Hematopoietic multipotent progenitor cell treated with erythropoietin and hydrocortisone succinate and interleukin-3 and kit ligand, for 4 days (in vitro differentiated cells): ENCODE data around the gene AQP12A.
"Not testable (repeated sequence)": the region's sequence is repeated elsewhere in the genome, so short reads cannot be mapped to it uniquely, and the experiment has no call there.

ENCODE experiments used
- DNase-seq: peaks from one replicate; pipeline ENCODE4 v3.0.0-alpha.2; 2015

AQP12A gene

DNA sequence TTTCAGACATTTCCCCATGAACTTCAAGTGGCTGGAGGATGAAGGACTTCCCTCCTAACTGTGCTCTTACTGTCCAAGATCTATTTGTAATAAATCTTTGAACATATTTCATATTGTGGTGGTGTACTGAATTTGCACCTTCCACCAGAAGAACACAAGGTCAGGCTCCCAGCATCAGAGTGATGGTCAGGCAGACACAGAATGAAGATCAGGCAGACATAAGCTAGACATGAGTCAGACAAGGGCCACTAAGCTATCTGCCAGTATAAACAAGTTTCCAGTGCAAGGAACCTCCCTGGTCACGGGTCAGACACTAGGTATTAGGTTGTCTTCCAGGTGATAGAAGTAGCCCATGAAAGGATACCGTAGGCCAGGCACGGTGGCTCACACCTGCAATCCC lies 29.0 kb upstream of the AQP12A start:
- DNase-seq = no peak

- no peak for DNase-seq
Measured at GRCh38 chr2:240663546-240664190, 28.0 kb upstream of the AQP12A start.

DNA sequence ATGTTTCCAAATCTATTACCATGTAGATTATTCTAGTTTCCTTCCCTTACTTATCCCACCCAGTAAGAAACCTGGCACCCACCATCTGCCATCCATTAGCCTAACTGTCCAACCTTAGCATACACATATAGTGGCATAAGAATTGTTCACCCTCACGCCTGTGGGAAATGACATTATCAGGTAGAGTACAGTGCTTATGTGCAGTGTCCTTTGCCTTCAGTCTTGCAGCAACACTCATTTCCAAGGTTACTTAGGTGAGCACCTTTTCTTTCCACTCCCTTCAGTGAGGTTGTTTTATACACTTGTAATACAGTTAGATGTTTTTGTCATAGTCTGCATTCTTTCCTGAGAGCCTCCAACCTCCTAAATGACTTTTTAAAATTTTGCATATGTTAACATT lies 27.0 kb upstream of the AQP12A start:
- no peak for DNase-seq

DNA sequence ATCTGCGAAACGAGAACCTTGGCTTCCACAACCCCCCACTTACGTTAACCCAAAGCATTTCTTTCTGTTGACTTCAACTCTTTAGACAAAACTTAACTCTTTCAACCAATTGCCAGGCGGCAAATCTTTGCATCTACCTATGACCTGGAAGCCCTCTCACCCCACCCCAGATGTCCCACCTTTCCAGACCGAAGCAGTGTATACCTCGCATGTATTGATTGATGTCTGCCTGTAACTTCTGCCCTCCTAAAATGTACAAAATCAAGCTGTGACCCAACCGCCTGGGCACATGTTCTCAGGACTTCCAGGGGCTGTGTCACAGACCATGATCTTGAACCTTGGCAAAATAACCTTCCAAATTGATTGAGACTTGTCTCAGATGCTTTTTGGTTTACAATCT lies 21.3 kb upstream of the AQP12A start:
- no peak for DNase-seq

- DNase-seq = no peak
Measured at GRCh38 chr2:240670950-240671349, 20.7 kb upstream of the AQP12A start.

DNA sequence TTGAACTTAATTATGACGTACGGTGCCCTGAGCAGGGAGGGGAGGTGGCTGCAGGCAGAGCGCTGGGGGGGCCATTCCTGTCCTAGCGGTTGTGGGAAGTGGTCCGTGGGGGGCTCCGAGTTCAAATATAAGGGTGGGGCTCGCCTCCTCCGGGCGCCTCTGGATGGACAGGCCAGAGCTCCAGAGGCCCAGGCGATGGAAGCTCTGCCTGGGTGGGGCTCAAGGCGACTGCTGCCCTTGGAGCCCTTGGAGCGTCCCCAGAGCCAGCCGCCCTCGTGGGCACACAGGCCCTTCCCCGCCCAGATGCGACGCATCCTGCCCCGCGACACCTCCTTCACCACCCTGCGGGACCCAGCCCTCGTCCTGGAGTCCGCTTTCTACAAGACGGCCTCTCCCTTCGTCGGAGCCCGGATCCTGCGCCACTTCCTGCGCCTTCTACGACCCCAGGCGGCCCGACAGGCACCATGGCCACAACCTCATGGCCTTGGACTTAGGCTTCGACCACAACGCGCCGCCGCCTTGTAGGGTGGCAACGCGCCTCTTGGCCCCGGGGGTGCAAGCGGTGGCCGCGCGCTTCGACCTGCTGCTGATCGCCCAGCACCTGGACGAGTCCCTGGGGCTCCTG lies 19.5 kb upstream of the AQP12A start:
- no peak for DNase-seq

- DNase-seq = no peak
Measured at GRCh38 chr2:240672701-240673190, 18.9 kb upstream of the AQP12A start.

DNA sequence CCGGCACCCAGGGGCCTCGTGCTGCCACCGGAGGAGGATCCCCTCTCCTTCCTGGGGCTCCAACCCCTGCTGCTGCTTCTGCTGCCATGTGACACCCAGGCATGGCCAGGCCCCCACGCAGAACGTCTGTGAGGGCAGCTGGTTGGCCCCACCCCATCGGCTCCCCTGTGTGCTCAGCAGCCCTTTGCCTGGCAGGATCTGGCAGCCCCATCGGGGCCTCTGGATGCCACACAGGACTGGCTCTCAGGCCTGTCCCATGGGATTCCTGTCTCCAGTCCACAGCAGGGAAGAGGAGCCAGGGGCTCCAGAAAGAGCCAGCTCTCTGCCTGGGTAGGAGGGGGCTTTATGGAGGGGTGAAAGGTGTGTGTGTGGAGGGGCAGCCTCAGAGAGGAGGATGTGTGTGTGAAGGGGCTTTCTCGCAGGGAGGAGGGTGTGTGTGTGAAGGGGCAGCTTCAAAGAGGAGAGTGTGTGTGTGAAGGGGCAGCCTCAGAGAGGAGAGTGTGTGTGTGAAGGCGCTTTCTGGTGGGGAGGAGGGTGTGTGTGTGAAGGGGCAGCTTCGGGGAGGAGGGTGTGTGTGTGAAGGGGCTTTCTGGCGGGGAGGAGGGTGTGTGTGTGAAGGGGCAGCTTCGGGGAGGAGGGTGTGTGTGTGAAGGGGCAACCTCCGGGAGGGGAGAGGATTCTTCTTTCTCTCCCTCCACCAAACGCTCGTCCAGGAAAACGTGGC lies 17.0 kb upstream of the AQP12A start:
- DNase-seq = not testable (repeated sequence)

DNA sequence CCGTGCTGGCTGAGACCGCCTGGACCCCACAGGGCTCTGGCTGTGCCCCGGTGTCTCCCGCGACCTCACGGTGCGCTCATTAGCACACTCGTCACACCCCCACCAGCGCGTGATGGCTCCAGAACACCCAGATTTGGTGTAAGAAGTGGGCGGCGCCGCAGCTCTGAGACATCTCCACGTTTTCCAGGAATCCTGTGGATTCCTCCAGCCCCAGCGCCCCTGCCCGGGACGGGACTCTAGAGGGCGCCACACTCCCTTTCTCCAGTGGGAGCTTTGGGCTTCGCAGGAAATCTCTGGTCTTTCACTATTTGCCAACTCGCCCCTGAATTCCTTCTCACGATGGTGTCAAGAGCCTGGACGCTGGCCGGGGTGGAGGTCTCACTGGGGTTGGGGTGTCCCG lies 16.3 kb upstream of the AQP12A start:
- DNase-seq = not testable (repeated sequence)

DNA sequence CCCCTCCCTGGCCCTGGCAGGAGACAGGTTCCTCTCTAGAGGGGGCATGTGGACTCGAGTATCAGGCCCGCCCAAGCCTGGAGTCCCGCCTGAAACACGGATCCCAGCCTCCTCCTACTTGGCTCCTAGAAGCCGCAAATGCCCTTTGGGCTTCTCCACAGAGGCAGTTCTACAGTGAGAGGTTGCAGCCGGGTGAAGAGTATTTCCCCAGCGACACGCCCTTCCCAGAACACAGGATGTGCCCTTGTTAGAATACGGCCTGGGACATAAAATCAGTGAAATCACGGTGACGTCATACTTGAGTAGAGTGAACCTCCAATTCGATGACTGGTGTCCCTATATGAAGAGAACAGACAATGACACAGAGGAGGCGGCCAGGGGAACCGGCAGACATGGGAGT lies 13.6 kb upstream of the AQP12A start:
- not testable (repeated sequence) for DNase-seq

DNA sequence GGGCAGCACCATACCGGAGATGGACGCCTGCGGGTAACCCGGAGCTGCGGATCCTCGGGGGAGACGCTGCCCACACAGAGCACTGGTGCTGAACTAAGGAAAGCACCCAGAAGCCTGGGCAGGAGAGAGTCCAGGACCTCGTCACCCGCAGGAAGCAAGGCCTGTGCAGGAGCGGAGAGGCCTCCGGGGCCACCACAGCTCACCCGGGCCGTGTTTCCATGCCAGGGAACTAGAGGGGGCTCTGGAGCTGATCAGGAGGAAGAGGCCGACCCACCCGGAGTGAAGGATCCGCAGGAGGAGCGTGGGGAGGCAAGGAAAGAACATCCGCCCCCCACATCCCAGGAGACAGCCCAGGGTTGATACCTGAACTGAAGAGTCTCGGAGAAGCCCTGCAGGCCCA lies 12.8 kb upstream of the AQP12A start:
- not testable (repeated sequence) for DNase-seq

- DNase-seq = not testable (repeated sequence)
Measured at GRCh38 chr2:240680185-240680584, 11.5 kb upstream of the AQP12A start.

DNA sequence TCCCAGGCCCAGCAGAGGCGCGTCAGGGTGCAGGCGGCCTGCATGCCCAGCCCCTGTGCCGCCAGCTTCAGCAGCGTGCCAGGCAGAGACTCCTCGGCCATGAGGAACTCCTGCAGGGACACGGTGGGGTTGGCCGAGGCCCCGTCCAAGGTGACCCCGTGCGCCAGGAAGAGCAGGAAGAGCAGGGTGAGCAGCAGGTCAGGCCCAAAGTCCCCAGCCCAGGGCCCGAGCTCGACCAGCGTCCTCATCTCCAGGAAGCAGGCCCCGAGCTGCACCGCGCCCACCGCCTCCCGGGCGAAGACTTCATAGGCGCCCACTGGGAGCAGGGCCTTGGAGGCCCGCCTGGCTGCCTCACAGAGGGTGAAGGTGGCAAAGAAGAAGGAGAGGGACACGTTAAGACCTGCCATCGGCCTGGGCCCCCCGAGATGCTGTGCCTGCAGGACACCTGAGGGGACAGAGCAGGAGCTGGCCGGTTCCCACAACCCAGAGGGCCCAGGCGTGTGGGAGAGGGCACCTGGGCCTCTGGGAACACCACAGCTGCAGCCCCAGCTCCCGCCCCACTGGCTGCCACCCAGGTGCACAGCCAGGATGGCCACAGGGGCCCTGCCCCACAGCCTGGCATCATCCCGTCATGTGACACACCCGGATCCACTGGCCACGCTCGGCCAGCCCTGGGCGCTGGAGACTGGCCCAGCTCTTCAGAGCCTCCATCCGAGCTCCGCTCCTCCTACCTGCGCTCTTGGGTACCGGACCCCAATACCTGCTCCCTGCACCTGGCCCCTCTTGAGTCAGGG lies 9.0 kb upstream of the AQP12A start, which contains the start of gene AQP12B:
AQP12B (minus strand) TSS at position 455 of the 794 bp plus-strand sequence; CDS start at position 407, 48 bp downstream.
- not testable (repeated sequence) for DNase-seq

DNA sequence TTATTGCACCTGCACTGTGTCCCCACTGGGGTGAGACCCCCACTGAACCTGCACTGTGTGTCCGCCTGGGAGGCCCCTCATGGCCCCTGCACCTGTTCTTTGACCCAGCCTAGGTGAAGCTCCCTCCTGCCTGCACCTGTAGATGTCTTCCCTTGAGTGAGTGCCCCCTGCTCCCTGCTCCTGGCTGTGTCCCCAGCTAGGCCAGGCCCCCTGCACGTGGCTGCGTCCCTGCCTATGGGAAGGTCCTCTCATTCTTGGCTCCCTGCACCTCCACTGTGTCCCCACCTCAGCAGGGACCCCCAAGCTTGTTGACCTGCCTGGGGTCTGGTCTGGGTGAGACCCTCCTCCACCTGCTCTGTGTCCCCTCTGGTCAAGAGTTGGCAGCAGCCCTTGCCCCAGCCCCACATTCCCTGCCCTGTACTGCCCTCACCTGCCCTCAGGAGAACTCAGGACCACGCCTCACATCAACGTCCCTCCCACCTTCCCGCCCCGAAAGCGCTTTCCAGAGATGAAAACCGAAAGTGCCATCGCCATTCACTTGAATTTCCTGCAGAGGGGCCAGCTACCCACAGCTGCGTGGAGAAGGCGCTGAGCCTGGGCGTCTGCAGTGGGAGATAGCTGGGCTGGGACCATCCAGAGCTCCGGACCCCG lies 8.2 kb upstream of the AQP12A start:
- DNase-seq = not testable (repeated sequence)

- not testable (repeated sequence) for DNase-seq
Measured at GRCh38 chr2:240683980-240684728, 7.5 kb upstream of the AQP12A start.

DNA sequence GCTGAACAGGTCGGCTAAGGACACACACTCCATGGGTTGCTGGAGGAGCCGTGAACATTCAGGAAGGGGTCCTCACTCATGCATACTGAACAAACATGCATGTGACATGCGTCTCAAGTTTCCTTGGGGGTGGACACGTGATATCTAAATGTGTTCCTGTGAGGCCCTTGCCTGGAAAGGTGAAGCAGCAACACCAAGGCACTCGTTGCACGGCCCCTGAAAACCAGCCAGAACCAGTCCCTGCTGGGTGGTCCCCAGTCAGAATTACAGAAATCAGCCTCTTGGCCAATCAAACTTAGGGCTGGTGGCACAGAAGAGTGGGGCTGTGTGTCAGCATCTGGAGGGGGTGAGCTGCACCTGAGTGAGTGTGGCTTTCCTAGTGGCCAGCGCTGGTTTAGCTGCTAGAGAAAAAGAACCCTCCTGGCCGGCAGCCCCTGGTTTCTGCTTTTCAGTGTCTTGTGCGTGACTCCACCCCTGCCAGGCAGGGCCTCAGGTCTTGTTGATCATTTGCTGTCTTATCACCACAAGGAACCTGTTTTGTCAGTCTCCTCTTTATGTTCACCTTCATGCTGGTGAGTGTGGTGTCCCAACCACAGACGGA lies 5.8 kb upstream of the AQP12A start:
- peak; percentile 14 for DNase-seq

DNA sequence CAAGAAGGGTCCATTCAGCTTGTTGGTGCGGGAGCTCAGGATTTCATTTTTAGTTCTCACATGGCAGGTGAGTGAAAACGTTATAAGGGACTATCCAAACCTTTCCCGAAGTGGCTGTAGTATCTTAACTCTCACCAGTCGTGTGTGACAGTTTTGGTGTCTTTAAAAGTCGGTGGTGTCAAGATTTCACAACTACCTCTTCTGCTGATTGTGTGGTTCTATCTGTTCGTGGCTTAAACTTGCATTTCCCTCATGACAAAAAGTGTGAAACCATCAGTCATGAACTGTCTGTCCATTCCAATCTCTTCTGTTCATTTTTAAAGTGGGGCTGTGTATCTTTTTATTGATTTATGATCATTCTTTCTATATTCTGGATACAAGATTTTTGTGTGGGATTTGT lies 5.2 kb upstream of the AQP12A start:
- peak; percentile 12 for DNase-seq

DNA sequence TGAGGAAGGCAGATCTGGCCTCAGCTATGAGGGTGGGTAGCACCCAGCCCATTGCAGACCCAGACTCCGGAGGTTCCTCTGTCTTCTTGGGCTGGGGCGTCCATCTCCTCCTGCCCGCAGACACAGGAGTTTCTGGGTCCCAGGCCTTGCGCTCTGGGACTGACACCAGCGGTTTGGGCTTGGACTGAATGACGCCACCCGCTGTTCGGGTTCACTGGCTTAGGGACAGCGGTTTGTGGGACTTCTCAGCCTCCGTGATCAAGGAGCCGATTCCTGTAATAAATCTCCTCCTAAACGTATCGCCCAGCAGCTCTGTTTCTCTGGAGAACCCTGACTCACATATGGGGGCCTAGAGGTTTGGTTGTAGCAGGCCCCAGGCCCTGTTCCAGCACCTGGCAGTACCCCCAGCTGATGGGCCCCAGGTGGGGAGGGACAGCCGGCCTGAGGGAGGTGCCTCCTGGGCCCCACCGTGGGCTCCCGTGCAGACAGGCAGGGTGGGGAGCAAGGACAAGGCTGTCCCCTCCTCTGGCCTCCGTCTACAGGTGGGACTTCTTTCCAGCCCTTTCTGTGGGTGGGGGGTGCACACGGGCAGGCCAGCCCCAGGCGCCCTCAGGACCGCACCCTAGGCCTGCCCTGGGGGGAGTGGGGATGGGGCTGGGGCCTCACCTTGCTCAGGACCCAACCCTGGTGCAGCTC lies 4.5 kb upstream of the AQP12A start:
- no peak for DNase-seq

GRCh38 chr2:240687741-240688552 lies 3.7 kb upstream of the AQP12A start:
- DNase-seq = no peak

GRCh38 chr2:240688553-240688919 lies 3.1 kb upstream of the AQP12A start:
- no peak for DNase-seq
